Adrenal gland (tissue), 12 donors: ENCODE data around the gene HAX1. TPM values are rescaled to one million over a fixed set of nuclear protein-coding genes. Genes with fewer than 3 reads are reported as not detected.
A peak's percentile ranks its signal among the peaks of the same experiment; 100 is the strongest.
"Not testable (repeated sequence)": the region's sequence is repeated elsewhere in the genome, so short reads cannot be mapped to it uniquely, and the experiment has no call there.

Experiments
- DNase-seq, 7 donors: peaks; one replicate each; pipeline ENCODE4 v3.0.0-alpha.2; 2019 to 2020
- H3K27ac ChIP-seq, 5 donors: fragments of 200-600 bp; sonication (generic) in 4 of 5; 1 replicate in 3 of 5; 2 replicates in 2 of 5; pipeline versions ENCODE4 v1.5.1 to v1.8.0; 2016 to 2020; ENCODE audit warnings: mild to moderate bottlenecking in 1 of 5
- H3K27me3 ChIP-seq: fragments of 200-600 bp; 2 replicates; pipeline ENCODE4 v1.8.0; 2021
- H3K36me3 ChIP-seq, 2 donors: fragments of 200-600 bp; replicated peaks in 1 of 2; 1 replicate in 1 of 2; 2 replicates in 1 of 2; pipeline versions ENCODE4 v1.5.1 to v1.8.0; 2018 to 2022
- H3K4me1 ChIP-seq, 2 donors: fragments of 200-600 bp; replicated peaks in 1 of 2; 1 replicate in 1 of 2; 2 replicates in 1 of 2; pipeline versions ENCODE4 v1.5.1 to v1.8.0; 2018 to 2021
- H3K4me3 ChIP-seq, 4 donors: fragments of 200-600 bp; sonication (generic) in 3 of 4; one replicate each; pipeline ENCODE4 v1.5.1; 2016 to 2018
- H3K9me3 ChIP-seq, 3 donors: fragments of 200-600 bp; sonication (generic) in 1 of 3; replicated peaks in 1 of 3; 1 replicate in 2 of 3; 2 replicates in 1 of 3; pipeline versions ENCODE4 v1.5.1 to v1.8.0; 2016 to 2021
- POLR2A ChIP-seq, 2 donors: fragments of 450-650 bp; IDR thresholded peaks; one replicate each; pipeline ENCODE4 v1.6.1; 2017; ENCODE audit warnings: antibody characterized with exemption in 2 of 2, mild to moderate bottlenecking in 2 of 2, moderate library complexity in 1 of 2
- WGBS, 4 donors: extraction: QIAGEN DNeasy Blood & Tissue Kit in 2 of 4; methylation state at CpG; one replicate each; pipeline versions ENCODE4 v1.1.5 to v1.1.7; 2013 to 2017; 5-methylcytosine and 5-hydroxymethylcytosine counted together
- intact Hi-C, 2 donors: fragments of 100-400 bp; cut with DNase I; formaldehyde crosslinking; loops; one replicate each; pipeline versions ENCODE4 v1.14.1 to v1.15.0; 2022 to 2023
- polyA plus RNA-seq, 3 donors: library from polyadenylated mRNA; stranded (reverse); fragments of 200-250 nt in 2 of 3; fragments of 350-450 nt in 1 of 3; fragmentation: Illumina TruSeq in 1 of 3; extraction: RNeasy Lipid Tissue Mini Kit (QIAGEN cat#74804) in 1 of 3; gene quantifications; one replicate each; pipeline ENCODE4 v1.2.3, GENCODE V29; 2013 to 2014
- total RNA-seq, 9 donors: library from RNA; depleted of rRNA in 4 of 9; stranded (reverse); fragments of >200 nt in 4 of 9; fragments of 120-200 nt in 1 of 9; fragmentation: NEBNext Ultra II Directional in 1 of 9; extraction: Animal tissue kit (Norgen Biotek cat#: 25700) in 1 of 9; gene quantifications; one replicate each; pipeline versions ENCODE4 v1.1.0 to v1.2.4, GENCODE V29; 2013 to 2023
- TF ChIP-seq, protein P1 (sequence below), 6 experiments: fragments of 450-650 bp in 4 of 6; fragments of 200-600 bp in 2 of 6; sonication (generic) in 1 of 6; IDR thresholded peaks; 1 replicate in 5 of 6; 2 replicates in 1 of 6; pipeline versions ENCODE4 v1.5.1 to v1.8.0; 2016 to 2021; ENCODE audit warnings: antibody characterized with exemption in 6 of 6, mild to moderate bottlenecking in 2 of 6, moderate library complexity in 1 of 6
- donor health status: healthy with polysubstance abuse.
- donor health status: Bipolar disorder and iron deficiency.
- donor health status: DM: yes; HTN: yes; CAD: no.
- donor health status: DM: no; HTN: no; CAD: no.
- donor health status: DM: no; HTN: no; CAD: no.
- donor health status: DM: yes; HTN: yes; CAD: no.

The HAX1 gene
- total and polyA plus RNA-seq, 12 donors: 80.7 to 243 (median 106) TPM

DNA sequence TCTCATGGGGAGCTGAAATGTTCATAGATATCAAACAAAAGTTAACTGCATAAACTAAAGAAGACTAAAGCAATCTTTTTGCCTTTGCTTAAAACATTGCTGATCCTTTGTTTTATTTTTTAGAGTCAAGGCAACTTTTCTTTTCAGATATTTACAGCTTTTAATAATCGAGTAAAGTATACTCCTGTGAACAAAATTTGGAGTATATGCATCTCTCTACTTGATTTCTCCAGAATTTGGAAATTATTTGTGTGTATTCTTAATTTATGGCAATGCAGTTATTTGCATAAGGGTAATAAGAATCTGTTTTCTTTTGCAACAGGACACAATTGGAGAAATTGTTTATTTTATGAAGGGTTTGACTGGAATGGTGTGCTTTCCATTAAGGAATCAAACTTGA lies 44.3 kb downstream of the HAX1 start:
- 82 to 91% (median 84%) methylated on average over 1 of the region's 1 CpG for WGBS, 4 donors
- H3K4me1 ChIP-seq: no peaks in the 10 kb centered on the region
- H3K9me3 ChIP-seq: peaks cover 0 to 4% (median 0%) of the 10 kb centered on the region in 3 donors
- TF ChIP-seq POLR2A (IDR thresholded peaks at IDR 0.05): no peak
- TF ChIP-seq, protein P1, sequence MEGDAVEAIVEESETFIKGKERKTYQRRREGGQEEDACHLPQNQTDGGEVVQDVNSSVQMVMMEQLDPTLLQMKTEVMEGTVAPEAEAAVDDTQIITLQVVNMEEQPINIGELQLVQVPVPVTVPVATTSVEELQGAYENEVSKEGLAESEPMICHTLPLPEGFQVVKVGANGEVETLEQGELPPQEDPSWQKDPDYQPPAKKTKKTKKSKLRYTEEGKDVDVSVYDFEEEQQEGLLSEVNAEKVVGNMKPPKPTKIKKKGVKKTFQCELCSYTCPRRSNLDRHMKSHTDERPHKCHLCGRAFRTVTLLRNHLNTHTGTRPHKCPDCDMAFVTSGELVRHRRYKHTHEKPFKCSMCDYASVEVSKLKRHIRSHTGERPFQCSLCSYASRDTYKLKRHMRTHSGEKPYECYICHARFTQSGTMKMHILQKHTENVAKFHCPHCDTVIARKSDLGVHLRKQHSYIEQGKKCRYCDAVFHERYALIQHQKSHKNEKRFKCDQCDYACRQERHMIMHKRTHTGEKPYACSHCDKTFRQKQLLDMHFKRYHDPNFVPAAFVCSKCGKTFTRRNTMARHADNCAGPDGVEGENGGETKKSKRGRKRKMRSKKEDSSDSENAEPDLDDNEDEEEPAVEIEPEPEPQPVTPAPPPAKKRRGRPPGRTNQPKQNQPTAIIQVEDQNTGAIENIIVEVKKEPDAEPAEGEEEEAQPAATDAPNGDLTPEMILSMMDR (IDR thresholded peaks at IDR 0.05): no peak
- no peaks in the 10 kb centered on the region for H3K27me3 ChIP-seq
- intact Hi-C loops: no loop called here
- H3K36me3 ChIP-seq: no peaks in the 10 kb centered on the region
- no peak overlapping the region for H3K4me3 ChIP-seq
- DNase-seq: no peak
- no peak overlapping the region for H3K27ac ChIP-seq

DNA sequence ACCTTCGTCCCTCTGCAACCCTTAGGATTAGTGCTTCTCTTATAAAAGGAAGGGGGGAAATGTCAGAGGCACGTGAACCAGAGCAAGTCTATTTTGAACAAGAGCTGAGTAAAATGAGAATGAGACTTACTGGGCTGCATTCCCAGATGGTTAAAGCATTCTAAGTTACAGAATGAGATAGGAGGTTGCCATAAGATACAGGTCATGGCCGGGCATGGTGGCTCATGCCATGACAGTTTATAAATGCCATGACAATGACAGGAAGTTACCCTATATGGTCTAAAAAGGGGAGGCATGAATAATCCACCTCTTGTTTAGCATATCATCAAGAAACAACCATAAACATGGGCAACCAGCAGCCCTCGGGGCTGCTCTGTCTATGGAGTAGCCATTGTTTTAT lies 46.0 kb downstream of the HAX1 start:
- intact Hi-C loops: no loop called here
- H3K4me1 ChIP-seq: no peaks in the 10 kb centered on the region
- WGBS, 4 donors: 55 to 63% (median 56%) methylated on average over 4 of the region's 4 CpGs
- peaks cover 0 to 4% (median 0%) of the 10 kb centered on the region in 3 donors for H3K9me3 ChIP-seq
- H3K27ac ChIP-seq: no peak overlapping the region
- TF ChIP-seq, protein P1 (IDR thresholded peaks at IDR 0.05): no peak
- TF ChIP-seq POLR2A (IDR thresholded peaks at IDR 0.05): no peak
- H3K27me3 ChIP-seq: no peaks in the 10 kb centered on the region
- peak in 2 of 7 donors; percentile 42 to 51 for DNase-seq
- H3K4me3 ChIP-seq: no peak overlapping the region
- H3K36me3 ChIP-seq: no peaks in the 10 kb centered on the region

DNA sequence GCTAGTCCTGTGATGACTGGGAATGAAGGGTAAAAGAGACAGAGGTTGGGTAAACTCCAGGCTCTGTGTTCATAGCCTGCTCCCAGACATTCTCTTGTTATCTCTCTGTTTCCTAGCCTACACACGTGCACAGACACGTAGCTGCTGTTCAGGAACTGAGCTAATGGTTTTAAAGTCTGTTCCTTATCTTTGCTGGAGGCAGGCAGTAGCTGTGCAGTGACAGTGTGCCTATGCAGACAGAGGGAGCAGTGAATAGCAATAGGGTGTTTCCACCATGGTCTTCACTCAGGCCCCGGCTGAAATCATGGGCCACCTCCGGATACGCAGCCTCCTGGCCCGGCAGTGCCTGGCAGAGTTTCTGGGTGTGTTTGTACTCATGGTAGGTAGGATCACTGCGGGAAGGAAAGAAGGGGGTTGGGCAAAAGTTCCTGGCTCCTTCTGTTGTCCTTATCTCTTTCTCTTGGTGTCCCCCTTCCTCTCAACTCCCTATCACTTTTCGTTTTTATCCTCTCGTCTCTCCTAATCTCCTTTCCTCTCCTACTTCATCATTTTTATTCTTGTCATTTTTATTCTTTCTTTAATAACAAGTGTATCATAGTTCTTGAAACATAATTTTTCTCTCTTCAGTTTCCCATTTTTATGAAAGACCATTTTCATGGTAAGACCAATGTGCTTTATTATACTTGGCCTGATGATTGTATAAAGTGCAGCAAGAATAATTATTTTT lies 48.6 kb downstream of the HAX1 start, which contains the start of gene AQP10:
Gene AQP10 (plus strand): TSS at position 212 of the 727 bp plus-strand sequence. CDS start 63 bp downstream, at position 275.
- no peaks in the 10 kb centered on the region for H3K36me3 ChIP-seq
- DNase-seq: no peak
- peaks cover 2 to 12% of the 10 kb centered on the region in 2 donors for H3K4me1 ChIP-seq
- H3K4me3 ChIP-seq: no peak within 1 kb of the TSS
- no peak within 1 kb of the TSS for H3K27ac ChIP-seq
- WGBS, 4 donors: 45 to 59% (median 55%) methylated on average over 9 of the region's 9 CpGs
- H3K27me3 ChIP-seq: no peaks in the 10 kb centered on the region
- intact Hi-C loops: no loop called here
- TF ChIP-seq POLR2A (IDR thresholded peaks at IDR 0.05): no peak
- TF ChIP-seq, protein P1 (IDR thresholded peaks at IDR 0.05): no peak
- H3K9me3 ChIP-seq: peaks cover 0 to 4% (median 0%) of the 10 kb centered on the region in 3 donors

DNA sequence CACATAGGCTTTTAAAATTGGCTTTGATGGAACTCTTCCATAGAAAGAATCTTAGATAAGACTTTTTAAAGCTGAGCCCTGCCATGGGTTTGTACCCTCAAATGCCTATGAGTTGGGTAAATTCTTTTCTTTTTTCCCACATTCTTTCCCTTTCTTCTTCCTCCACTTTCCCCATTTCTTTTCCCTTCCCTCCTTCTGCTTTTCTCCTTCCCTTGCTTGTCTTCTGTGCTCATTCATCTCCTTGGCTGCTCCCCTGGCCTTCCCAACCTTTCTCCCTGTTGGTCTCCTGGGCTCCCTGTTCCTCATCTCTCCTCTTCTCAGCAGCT lies 49.1 kb downstream of the HAX1 start:
- intact Hi-C loops, H3K4me3 ChIP-seq, H3K9me3 ChIP-seq, DNase-seq, H3K27ac ChIP-seq, H3K36me3 ChIP-seq, H3K27me3 ChIP-seq: not testable (repeated sequence)
- peaks cover 8 to 18% of the 10 kb centered on the region in 2 donors for H3K4me1 ChIP-seq

DNA sequence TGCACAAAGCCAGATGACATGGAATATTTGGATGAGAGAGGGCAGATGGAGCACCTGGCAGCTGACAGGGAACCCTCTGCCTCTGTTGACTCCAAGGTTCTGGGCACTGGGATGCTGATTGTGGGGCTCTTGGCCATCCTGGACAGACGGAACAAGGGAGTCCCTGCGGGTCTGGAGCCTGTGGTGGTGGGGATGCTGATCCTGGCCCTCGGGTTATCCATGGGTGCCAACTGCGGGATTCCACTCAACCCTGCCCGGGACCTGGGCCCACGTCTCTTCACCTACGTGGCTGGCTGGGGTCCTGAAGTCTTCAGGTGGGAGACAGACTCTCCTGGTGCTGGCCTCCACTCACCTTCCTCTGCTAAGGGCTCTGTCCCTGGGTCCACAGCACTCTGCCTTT lies 51.1 kb downstream of the HAX1 start:
- no peak for TF ChIP-seq POLR2A (IDR thresholded peaks at IDR 0.05)
- TF ChIP-seq, protein P1 (IDR thresholded peaks at IDR 0.05): no peak
- H3K27me3 ChIP-seq: no peaks in the 10 kb centered on the region
- H3K4me3 ChIP-seq: no peak overlapping the region
- intact Hi-C loops: no loop called here
- no peak overlapping the region for H3K27ac ChIP-seq
- H3K4me1 ChIP-seq: peaks cover 17 to 36% of the 10 kb centered on the region in 2 donors
- no peaks in the 10 kb centered on the region for H3K36me3 ChIP-seq
- no peaks in the 10 kb centered on the region for H3K9me3 ChIP-seq
- no peak for DNase-seq
- WGBS, 4 donors: 57 to 85% (median 81%) methylated on average over 1 to 7 of the region's 7 CpGs
